Fibroblast of mammary gland (primary cell): ENCODE results near the gene ACP7.
"Not testable (repeated sequence)": the region's sequence is repeated elsewhere in the genome, so short reads cannot be mapped to it uniquely, and the experiment has no call there.

ENCODE experiments used
- DNase-seq: peaks from one replicate; pipeline ENCODE4 v3.0.0-alpha.2; 2010; ENCODE audit warnings: low read depth
- H3K4me3 ChIP-seq: 2 replicates; pipeline ENCODE4 v1.5.1; 2011; ENCODE audit warnings: low read depth, mild to moderate bottlenecking, low read length, moderate library complexity; ENCODE audit not compliant: control insufficient read depth
- CTCF ChIP-seq: conservative IDR thresholded peaks from 2 replicates; pipeline ENCODE4 v1.5.1; 2011; ENCODE audit warnings: low read depth, low read length, inconsistent platforms; ENCODE audit not compliant: control insufficient read depth, insufficient read depth

Gene ACP7

GRCh38 chr19:39082745-39083598 lies 1.2 kb upstream of the ACP7 start:
- H3K4me3 ChIP-seq: no peak overlapping the region
- DNase-seq: no peak
- no peak for TF ChIP-seq CTCF

- no peak overlapping the region for H3K4me3 ChIP-seq
- TF ChIP-seq CTCF: no peak
- DNase-seq: no peak
Observed at GRCh38 chr19:39083599-39083982, 577 bp upstream of the ACP7 start.

- no peak overlapping the region for H3K4me3 ChIP-seq
- DNase-seq: no peak
- TF ChIP-seq CTCF: no peak
Observed at GRCh38 chr19:39084732-39085080, 538 bp downstream of the ACP7 start.

- DNase-seq: no peak
- no peak for TF ChIP-seq CTCF
- H3K4me3 ChIP-seq: no peak overlapping the region
Observed at GRCh38 chr19:39085392-39085791, 1.2 kb downstream of the ACP7 start.

GRCh38 chr19:39086386-39086785 lies 2.2 kb downstream of the ACP7 start:
- no peak for TF ChIP-seq CTCF
- no peak overlapping the region for H3K4me3 ChIP-seq
- no peak for DNase-seq

- DNase-seq: no peak
- H3K4me3 ChIP-seq: no peak overlapping the region
- no peak for TF ChIP-seq CTCF
Observed at GRCh38 chr19:39087907-39088686, 3.9 kb downstream of the ACP7 start.

GRCh38 chr19:39090016-39090415 lies 5.8 kb downstream of the ACP7 start:
- not testable (repeated sequence) for DNase-seq, H3K4me3 ChIP-seq
